Spleen (tissue), 7 donors: ENCODE data around the gene ABLIM2.

ENCODE experiments used
- POLR2A ChIP-seq, 3 donors: fragments of 450-650 bp; IDR thresholded peaks; one replicate each; pipeline ENCODE4 v1.5.1; 2017; ENCODE audit warnings: antibody characterized with exemption in 3 of 3, mild to moderate bottlenecking in 1 of 3
- TF ChIP-seq, protein P1 (sequence below), 11 experiments: fragments of 200-600 bp in 7 of 11; fragments of 450-650 bp in 4 of 11; sonication (generic) in 4 of 11; IDR thresholded peaks in 8 of 11; conservative IDR thresholded peaks in 3 of 11; 1 replicate in 7 of 11; 2 replicates in 4 of 11; pipeline versions ENCODE4 v1.4.0 to v1.8.0; 2016 to 2021; ENCODE audit warnings: antibody characterized with exemption in 11 of 11, inconsistent platforms in 4 of 11, mild to moderate bottlenecking in 1 of 11
- donor health status: DM: no; HTN: no; CAD: no; lungs with moderate emphysema.
- donor health status: DM: no; HTN: no; CAD: no.
- donor health status: DM: no; HTN: no; CAD: no.

DNA sequence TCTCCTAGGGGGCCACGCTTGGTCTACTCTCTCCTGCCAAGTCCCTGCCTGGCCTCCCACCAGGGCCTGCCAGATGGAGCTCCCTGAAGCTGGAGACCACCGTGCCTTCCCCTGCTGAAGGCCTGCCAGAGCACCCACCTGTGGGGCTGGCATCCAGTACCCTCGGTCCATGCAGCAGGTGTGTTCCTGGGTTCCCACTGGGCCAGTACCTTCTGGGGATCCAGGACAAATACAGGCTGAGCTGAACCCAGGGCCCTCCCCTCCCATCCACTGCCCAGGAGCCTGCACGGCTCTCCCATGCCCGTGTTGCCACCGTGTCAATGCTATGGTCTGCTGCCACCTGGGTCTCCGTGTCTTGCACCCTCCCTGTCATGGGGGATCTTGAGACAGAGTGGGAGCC lies 68.8 kb downstream of the ABLIM2 start:
- no peak for TF ChIP-seq POLR2A (IDR thresholded peaks at IDR 0.05)
- TF ChIP-seq, protein P1, sequence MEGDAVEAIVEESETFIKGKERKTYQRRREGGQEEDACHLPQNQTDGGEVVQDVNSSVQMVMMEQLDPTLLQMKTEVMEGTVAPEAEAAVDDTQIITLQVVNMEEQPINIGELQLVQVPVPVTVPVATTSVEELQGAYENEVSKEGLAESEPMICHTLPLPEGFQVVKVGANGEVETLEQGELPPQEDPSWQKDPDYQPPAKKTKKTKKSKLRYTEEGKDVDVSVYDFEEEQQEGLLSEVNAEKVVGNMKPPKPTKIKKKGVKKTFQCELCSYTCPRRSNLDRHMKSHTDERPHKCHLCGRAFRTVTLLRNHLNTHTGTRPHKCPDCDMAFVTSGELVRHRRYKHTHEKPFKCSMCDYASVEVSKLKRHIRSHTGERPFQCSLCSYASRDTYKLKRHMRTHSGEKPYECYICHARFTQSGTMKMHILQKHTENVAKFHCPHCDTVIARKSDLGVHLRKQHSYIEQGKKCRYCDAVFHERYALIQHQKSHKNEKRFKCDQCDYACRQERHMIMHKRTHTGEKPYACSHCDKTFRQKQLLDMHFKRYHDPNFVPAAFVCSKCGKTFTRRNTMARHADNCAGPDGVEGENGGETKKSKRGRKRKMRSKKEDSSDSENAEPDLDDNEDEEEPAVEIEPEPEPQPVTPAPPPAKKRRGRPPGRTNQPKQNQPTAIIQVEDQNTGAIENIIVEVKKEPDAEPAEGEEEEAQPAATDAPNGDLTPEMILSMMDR (IDR thresholded peaks at IDR 0.05 in 8 of 11, conservative IDR thresholded peaks at IDR 0.05 in 3 of 11): no peak
